ENCODE results near the gene SORD.
"Not testable (repeated sequence)": the region's sequence is repeated elsewhere in the genome, so short reads cannot be mapped to it uniquely, and the experiment has no call there.

DNA sequence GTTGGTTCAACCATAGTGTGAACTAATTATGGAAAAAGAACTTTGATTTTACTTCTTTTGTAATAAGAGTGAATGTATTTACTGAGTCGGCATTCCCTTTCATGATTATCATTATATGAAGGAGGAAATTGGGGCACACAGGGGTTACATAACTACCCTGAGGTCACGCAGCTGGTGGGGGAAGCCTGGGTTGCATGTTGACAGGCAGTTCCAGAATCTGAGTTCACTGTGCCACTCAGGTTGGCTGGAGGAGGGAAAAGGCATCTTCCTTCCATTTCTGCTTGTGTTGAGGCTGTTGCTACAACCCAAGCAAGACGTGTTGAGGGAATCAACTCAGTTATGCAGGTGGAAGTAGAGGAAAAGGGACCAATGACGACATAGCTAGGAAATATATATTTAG, 11.1 kb downstream of the SORD start:
- not testable (repeated sequence) for TF ChIP-seq CTCF, POLR2A, POLR2AphosphoS5 (IDR thresholded peaks at IDR 0.05)
